Muscle layer of duodenum (tissue), 2 donors: Measurements from ENCODE around the gene KCNQ5.
"Not testable (repeated sequence)": the region's sequence is repeated elsewhere in the genome, so short reads cannot be mapped to it uniquely, and the experiment has no call there.

Experiments
- H3K27ac ChIP-seq: one replicate; pipeline ENCODE4 v1.7.0; 2013; ENCODE audit warnings: mild to moderate bottlenecking, low read length
- H3K27me3 ChIP-seq: one replicate; pipeline ENCODE4 v1.7.0; 2013; ENCODE audit warnings: low read depth, mild to moderate bottlenecking, control low read depth, low read length
- H3K36me3 ChIP-seq, 2 donors: one replicate each; pipeline ENCODE4 v1.7.0; 2013; ENCODE audit warnings: low read length in 2 of 2, control low read depth in 1 of 2, mild to moderate bottlenecking in 1 of 2; ENCODE audit not compliant: insufficient read depth in 2 of 2, control insufficient read depth in 1 of 2
- H3K4me1 ChIP-seq, 2 donors: one replicate each; pipeline ENCODE4 v1.7.0; 2013; ENCODE audit warnings: low read length in 2 of 2, mild to moderate bottlenecking in 2 of 2, control low read depth in 1 of 2, moderate library complexity in 1 of 2; ENCODE audit not compliant: insufficient read depth in 2 of 2, control insufficient read depth in 1 of 2
- H3K4me3 ChIP-seq, 2 donors: one replicate each; pipeline ENCODE4 v1.7.0; 2013; ENCODE audit warnings: low read length in 2 of 2, low read depth in 1 of 2, mild to moderate bottlenecking in 1 of 2
- H3K9me3 ChIP-seq, 2 donors: one replicate each; pipeline ENCODE4 v1.7.0; 2013; ENCODE audit warnings: low read length in 2 of 2, control low read depth in 1 of 2, mild to moderate bottlenecking in 1 of 2; ENCODE audit not compliant: control insufficient read depth in 1 of 2
- donor health status: healthy.

The KCNQ5 gene

GRCh38 chr6:72890233-72890632 is 268.4 kb downstream of the KCNQ5 start:
- H3K4me1 ChIP-seq: no peaks in the 10 kb centered on the region
- H3K36me3 ChIP-seq: no peaks in the 10 kb centered on the region
- no peaks in the 10 kb centered on the region for H3K9me3 ChIP-seq
- no peaks in the 10 kb centered on the region for H3K27me3 ChIP-seq
- H3K4me3 ChIP-seq: no peak overlapping the region
- no peak overlapping the region for H3K27ac ChIP-seq

GRCh38 chr6:72890671-72891070 is 268.8 kb downstream of the KCNQ5 start:
- Histone ChIP-seq H3K27ac (no peak overlapping the region), H3K4me3 (no peak overlapping the region), H3K9me3 (no peaks in the 10 kb centered on the region), H3K27me3 (no peaks in the 10 kb centered on the region), H3K4me1 (no peaks in the 10 kb centered on the region), H3K36me3 (no peaks in the 10 kb centered on the region)

- no peak overlapping the region for H3K27ac ChIP-seq
- no peaks in the 10 kb centered on the region for H3K4me1 ChIP-seq
- H3K4me3 ChIP-seq: no peak overlapping the region
- H3K36me3 ChIP-seq: no peaks in the 10 kb centered on the region
- no peaks in the 10 kb centered on the region for H3K27me3 ChIP-seq
- no peaks in the 10 kb centered on the region for H3K9me3 ChIP-seq
Measured at GRCh38 chr6:72892901-72893300, 271.0 kb downstream of the KCNQ5 start.

GRCh38 chr6:72894091-72894490 is 272.2 kb downstream of the KCNQ5 start:
- Histone ChIP-seq H3K27ac (no peak overlapping the region), H3K9me3 (peaks cover 0 to 2% of the 10 kb centered on the region in 2 donors), H3K27me3 (no peaks in the 10 kb centered on the region), H3K4me1 (no peaks in the 10 kb centered on the region), H3K4me3 (no peak overlapping the region), H3K36me3 (no peaks in the 10 kb centered on the region)

- H3K27ac ChIP-seq, H3K9me3 ChIP-seq, H3K27me3 ChIP-seq, H3K36me3 ChIP-seq, H3K4me3 ChIP-seq, H3K4me1 ChIP-seq: not testable (repeated sequence)
Measured at GRCh38 chr6:72898313-72898712, 276.4 kb downstream of the KCNQ5 start.

GRCh38 chr6:72905705-72906478 is 284.0 kb downstream of the KCNQ5 start:
- Histone ChIP-seq H3K9me3 (no peaks in the 10 kb centered on the region), H3K36me3 (no peaks in the 10 kb centered on the region), H3K27ac (no peak overlapping the region), H3K27me3 (no peaks in the 10 kb centered on the region), H3K4me1 (no peaks in the 10 kb centered on the region), H3K4me3 (no peak overlapping the region)

- no peaks in the 10 kb centered on the region for H3K36me3 ChIP-seq
- no peaks in the 10 kb centered on the region for H3K4me1 ChIP-seq
- H3K9me3 ChIP-seq: no peaks in the 10 kb centered on the region
- H3K27ac ChIP-seq: no peak overlapping the region
- no peak overlapping the region for H3K4me3 ChIP-seq
- H3K27me3 ChIP-seq: no peaks in the 10 kb centered on the region
Measured at GRCh38 chr6:72911463-72912155, 289.7 kb downstream of the KCNQ5 start.

GRCh38 chr6:72913797-72914196 is 291.9 kb downstream of the KCNQ5 start:
- Histone ChIP-seq H3K27me3 (no peaks in the 10 kb centered on the region), H3K36me3 (no peaks in the 10 kb centered on the region), H3K4me3 (no peak overlapping the region), H3K9me3 (no peaks in the 10 kb centered on the region), H3K4me1 (no peaks in the 10 kb centered on the region), H3K27ac (no peak overlapping the region)

- no peaks in the 10 kb centered on the region for H3K4me1 ChIP-seq
- no peaks in the 10 kb centered on the region for H3K9me3 ChIP-seq
- no peaks in the 10 kb centered on the region for H3K27me3 ChIP-seq
- no peak overlapping the region for H3K27ac ChIP-seq
- H3K36me3 ChIP-seq: no peaks in the 10 kb centered on the region
- H3K4me3 ChIP-seq: no peak overlapping the region
Measured at GRCh38 chr6:72916298-72916697, 294.4 kb downstream of the KCNQ5 start.

- no peak overlapping the region for H3K27ac ChIP-seq
- H3K4me1 ChIP-seq: no peaks in the 10 kb centered on the region
- H3K27me3 ChIP-seq: no peaks in the 10 kb centered on the region
Measured at GRCh38 chr6:72916906-72917305, 295.0 kb downstream of the KCNQ5 start.

GRCh38 chr6:72922401-72922800 is 300.5 kb downstream of the KCNQ5 start:
- H3K36me3 ChIP-seq: no peaks in the 10 kb centered on the region
- no peaks in the 10 kb centered on the region for H3K4me1 ChIP-seq
- H3K9me3 ChIP-seq: no peaks in the 10 kb centered on the region
- H3K27me3 ChIP-seq: no peaks in the 10 kb centered on the region
- no peak overlapping the region for H3K4me3 ChIP-seq
- no peak overlapping the region for H3K27ac ChIP-seq

More at GRCh38 chr6:72916906-72917305, 295.0 kb downstream of the KCNQ5 start:
- no peaks in the 10 kb centered on the region for H3K36me3 ChIP-seq
- H3K9me3 ChIP-seq: no peaks in the 10 kb centered on the region
- H3K4me3 ChIP-seq: no peak overlapping the region
